Measurements from ENCODE around the gene RIPPLY1. TPM values are rescaled to one million over a fixed set of nuclear protein-coding genes. Genes with fewer than 3 reads are reported as not detected.

RIPPLY1 gene
- total RNA-seq, 6 experiments from 2014 or later: 0.74 to 1.7 (median 1.1) TPM

DNA sequence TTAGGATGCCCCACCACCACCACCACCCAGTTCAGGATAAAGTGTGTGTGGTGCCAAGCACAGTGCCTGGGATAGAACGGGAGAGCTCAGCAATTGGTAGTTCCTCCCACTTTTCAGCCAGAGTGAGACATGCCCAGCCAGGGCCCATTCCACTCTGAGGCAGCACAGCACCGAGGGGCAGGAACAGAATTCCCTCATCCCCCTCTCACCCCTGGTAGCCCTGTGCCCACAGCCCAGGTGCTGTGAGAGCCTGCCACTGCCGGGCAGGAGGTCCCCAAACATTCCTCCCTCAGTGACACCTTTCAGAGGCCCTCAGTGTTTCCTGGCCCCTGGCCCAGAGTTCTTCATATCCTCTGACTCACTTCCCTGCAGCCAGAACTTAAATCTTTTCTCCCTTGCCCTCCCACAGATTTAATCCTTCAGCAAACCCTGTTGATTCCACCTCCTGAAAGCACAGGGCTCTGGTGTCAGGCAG lies 8.1 kb downstream of the RIPPLY1 start:
- Histone ChIP-seq H3K36me3 (no peaks in the 10 kb centered on the region), H3K27ac (no peak overlapping the region), H3K27me3 (peaks cover 0 to 5% of the 10 kb centered on the region in 2 donors), H3K4me1 (peaks cover 0 to 12% (median 0%) of the 10 kb centered on the region in 4 donors), H3K9me3 (no peaks in the 10 kb centered on the region), H3K4me3 (no peak overlapping the region)
- TF ChIP-seq, protein P1, sequence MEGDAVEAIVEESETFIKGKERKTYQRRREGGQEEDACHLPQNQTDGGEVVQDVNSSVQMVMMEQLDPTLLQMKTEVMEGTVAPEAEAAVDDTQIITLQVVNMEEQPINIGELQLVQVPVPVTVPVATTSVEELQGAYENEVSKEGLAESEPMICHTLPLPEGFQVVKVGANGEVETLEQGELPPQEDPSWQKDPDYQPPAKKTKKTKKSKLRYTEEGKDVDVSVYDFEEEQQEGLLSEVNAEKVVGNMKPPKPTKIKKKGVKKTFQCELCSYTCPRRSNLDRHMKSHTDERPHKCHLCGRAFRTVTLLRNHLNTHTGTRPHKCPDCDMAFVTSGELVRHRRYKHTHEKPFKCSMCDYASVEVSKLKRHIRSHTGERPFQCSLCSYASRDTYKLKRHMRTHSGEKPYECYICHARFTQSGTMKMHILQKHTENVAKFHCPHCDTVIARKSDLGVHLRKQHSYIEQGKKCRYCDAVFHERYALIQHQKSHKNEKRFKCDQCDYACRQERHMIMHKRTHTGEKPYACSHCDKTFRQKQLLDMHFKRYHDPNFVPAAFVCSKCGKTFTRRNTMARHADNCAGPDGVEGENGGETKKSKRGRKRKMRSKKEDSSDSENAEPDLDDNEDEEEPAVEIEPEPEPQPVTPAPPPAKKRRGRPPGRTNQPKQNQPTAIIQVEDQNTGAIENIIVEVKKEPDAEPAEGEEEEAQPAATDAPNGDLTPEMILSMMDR (IDR thresholded peaks at IDR 0.05): no peak
- TF ChIP-seq POLR2A (IDR thresholded peaks at IDR 0.05): no peak
- DNase-seq: peak in 1 of 3 donors; percentile 49
- intact Hi-C loops (cut with DNase I): no loop called here
- 49% methylated on average over 2 of the region's 3 CpGs for WGBS (ENCODE audit: insufficient coverage, low coverage, low lambda C conversion rate, missing lambda C conversion rate)
- ATAC-seq: peak in 2 of 4 donors; percentile 3 to 47

- no peaks in the 10 kb centered on the region for H3K9me3 ChIP-seq
- H3K4me1 ChIP-seq: peaks cover 0 to 7% (median 0%) of the 10 kb centered on the region in 4 donors
- no peak overlapping the region for H3K4me3 ChIP-seq
- ATAC-seq (peak; percentile 88 to 89 (median 88)), DNase-seq (peak in 2 of 3 donors; percentile 59 to 65)
- H3K36me3 ChIP-seq: no peaks in the 10 kb centered on the region
- intact Hi-C loops (cut with DNase I): no loop called here
- WGBS (ENCODE audit: insufficient coverage, low coverage, low lambda C conversion rate, missing lambda C conversion rate): 16% methylated on average over 5 of the region's 6 CpGs
- peaks cover 0 to 6% of the 10 kb centered on the region in 2 donors for H3K27me3 ChIP-seq
- H3K27ac ChIP-seq: no peak overlapping the region
- TF ChIP-seq POLR2A (IDR thresholded peaks at IDR 0.05): no peak
- TF ChIP-seq, protein P1 (IDR thresholded peaks at IDR 0.05): peak; percentile 80 to 90 (median 90)
These were observed 8.7 kb downstream of the RIPPLY1 start for GRCh38 chrX:106894392-106894909.

DNA sequence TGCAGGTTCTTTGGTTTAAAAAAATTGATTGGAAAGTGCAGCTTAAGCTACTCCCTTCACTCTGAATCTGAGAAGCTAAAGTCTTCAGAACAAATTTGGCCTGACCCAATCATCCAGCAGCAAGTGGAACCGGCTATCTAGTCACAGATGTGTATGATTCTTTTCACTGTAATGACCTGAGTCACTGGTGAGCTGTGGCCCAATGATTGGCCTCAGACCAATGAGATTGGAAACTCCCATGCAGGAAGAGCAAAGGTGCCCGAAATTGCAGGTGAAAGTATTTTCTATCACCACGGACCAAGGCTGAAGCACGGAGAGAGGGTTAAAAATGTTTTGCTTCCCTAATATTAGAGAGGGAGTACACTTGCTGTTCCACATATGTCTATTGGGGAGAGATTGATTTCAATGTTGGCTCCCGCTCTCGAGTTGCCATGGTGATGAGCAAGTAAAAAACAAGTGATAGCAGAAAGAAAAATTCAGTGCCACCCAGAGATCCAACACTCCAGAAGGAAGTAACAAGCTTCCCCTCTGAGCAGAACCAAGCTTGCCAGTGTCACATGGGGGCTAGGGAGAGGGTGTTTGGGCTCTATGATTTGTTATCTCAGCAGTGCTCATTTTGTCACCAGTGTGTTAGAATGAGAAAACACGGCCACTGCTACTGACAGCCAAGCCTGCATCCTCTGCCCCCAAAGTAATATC lies 11.2 kb downstream of the RIPPLY1 start:
- Histone ChIP-seq H3K4me1 (no peaks in the 10 kb centered on the region), H3K9me3 (no peaks in the 10 kb centered on the region), H3K27me3 (peaks cover 0 to 14% of the 10 kb centered on the region in 2 donors), H3K27ac (no peak overlapping the region), H3K36me3 (no peaks in the 10 kb centered on the region), H3K4me3 (no peak overlapping the region)
- 41% methylated on average over 6 of the region's 7 CpGs for WGBS (ENCODE audit: insufficient coverage, low coverage, low lambda C conversion rate, missing lambda C conversion rate)
- ATAC-seq: peak in 1 of 4 donors; percentile 24
- intact Hi-C loops (cut with DNase I): no loop called here
- TF ChIP-seq, protein P1 (IDR thresholded peaks at IDR 0.05): no peak
- no peak for TF ChIP-seq POLR2A (IDR thresholded peaks at IDR 0.05)
- no peak for DNase-seq

GRCh38 chrX:106889468-106889867 lies 13.7 kb downstream of the RIPPLY1 start:
- Histone ChIP-seq H3K36me3 (no peaks in the 10 kb centered on the region), H3K27ac (no peak overlapping the region), H3K27me3 (peaks cover 0 to 14% of the 10 kb centered on the region in 2 donors), H3K9me3 (no peaks in the 10 kb centered on the region), H3K4me1 (no peaks in the 10 kb centered on the region), H3K4me3 (no peak overlapping the region)
- intact Hi-C loops (cut with DNase I): no loop called here
- ATAC-seq (no peak), DNase-seq (no peak)
- 27% methylated on average over 1 of the region's 1 CpG for WGBS (ENCODE audit: insufficient coverage, low coverage, low lambda C conversion rate, missing lambda C conversion rate)
- TF ChIP-seq POLR2A (IDR thresholded peaks at IDR 0.05): no peak
- TF ChIP-seq, protein P1 (IDR thresholded peaks at IDR 0.05): no peak
